ENCODE data around the gene DNAJC17.

Gene DNAJC17

DNA sequence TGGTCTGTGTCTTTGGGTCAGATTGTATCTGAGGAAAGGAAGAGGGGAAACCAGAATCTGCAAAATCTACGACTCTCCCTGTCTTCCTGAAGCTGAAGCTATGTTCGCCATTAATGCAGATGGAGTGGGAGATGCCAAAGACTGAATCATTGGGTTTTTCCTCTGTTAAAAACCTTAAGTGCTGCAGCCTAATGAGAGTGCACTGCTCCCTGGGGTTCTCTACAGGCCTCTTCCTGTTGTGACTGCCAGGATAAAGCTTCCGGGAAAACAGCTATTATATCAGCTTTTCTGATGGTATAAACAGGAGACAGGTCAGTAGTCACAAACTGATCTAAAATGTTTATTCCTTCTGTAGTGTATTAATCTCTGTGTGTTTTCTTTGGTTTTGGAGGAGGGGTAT is 76.2 kb downstream of the DNAJC17 start:
- no peaks in the 10 kb centered on the region for H3K9me3 ChIP-seq (ENCODE audit: control insufficient read depth, insufficient read depth, low read depth, low read length)
- no peak overlapping the region for H3K4me3 ChIP-seq (ENCODE audit: low read depth, low read length)
- H3K27me3 ChIP-seq (ENCODE audit: control insufficient read depth, insufficient read depth, low read length) = no peaks in the 10 kb centered on the region
- peaks cover 67% of the 10 kb centered on the region for H3K36me3 ChIP-seq (ENCODE audit: control insufficient read depth, insufficient read depth, low read length)
- H3K4me1 ChIP-seq (ENCODE audit: control insufficient read depth, insufficient read depth, low read length) = no peaks in the 10 kb centered on the region
- H3K27ac ChIP-seq (ENCODE audit: low read depth, low read length) = no peak overlapping the region
- H3K9ac ChIP-seq (ENCODE audit: low read length) = no peak overlapping the region

GRCh38 chr15:40723919-40724318 is 83.4 kb downstream of the DNAJC17 start:
- Histone ChIP-seq H3K4me3 (ENCODE audit: low read depth, low read length) (no peak overlapping the region), H3K27ac (ENCODE audit: low read depth, low read length) (no peak overlapping the region), H3K9me3 (ENCODE audit: control insufficient read depth, insufficient read depth, low read depth, low read length) (no peaks in the 10 kb centered on the region), H3K36me3 (ENCODE audit: control insufficient read depth, insufficient read depth, low read length) (peaks cover 38% of the 10 kb centered on the region), H3K27me3 (ENCODE audit: control insufficient read depth, insufficient read depth, low read length) (no peaks in the 10 kb centered on the region), H3K9ac (ENCODE audit: low read length) (no peak overlapping the region), H3K4me1 (ENCODE audit: control insufficient read depth, insufficient read depth, low read length) (no peaks in the 10 kb centered on the region)

DNA sequence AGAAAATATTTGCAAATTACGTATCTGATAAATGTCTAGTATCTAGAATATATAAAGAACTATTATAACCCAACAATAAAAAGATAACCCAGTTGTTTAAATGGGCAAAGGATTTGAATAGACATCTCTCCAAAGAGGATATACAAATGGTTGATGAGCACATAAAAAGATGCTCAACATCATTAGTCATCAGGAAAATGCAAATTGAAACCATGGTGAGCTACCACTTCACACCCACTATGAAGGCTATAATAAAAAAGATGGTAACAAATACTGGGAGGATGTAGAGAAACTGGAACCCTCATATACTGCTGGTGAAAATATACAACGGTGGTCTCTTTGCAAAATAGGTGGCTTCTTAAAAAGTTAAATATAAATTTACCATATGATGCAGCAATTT is 84.3 kb downstream of the DNAJC17 start:
- Histone ChIP-seq H3K9ac (ENCODE audit: low read length) (no peak overlapping the region), H3K4me1 (ENCODE audit: control insufficient read depth, insufficient read depth, low read length) (no peaks in the 10 kb centered on the region), H3K36me3 (ENCODE audit: control insufficient read depth, insufficient read depth, low read length) (peaks cover 38% of the 10 kb centered on the region)

GRCh38 chr15:40722354-40722753 is 84.9 kb downstream of the DNAJC17 start:
- Histone ChIP-seq H3K4me1 (ENCODE audit: control insufficient read depth, insufficient read depth, low read length) (no peaks in the 10 kb centered on the region), H3K4me3 (ENCODE audit: low read depth, low read length) (no peak overlapping the region), H3K27ac (ENCODE audit: low read depth, low read length) (no peak overlapping the region), H3K27me3 (ENCODE audit: control insufficient read depth, insufficient read depth, low read length) (no peaks in the 10 kb centered on the region), H3K9ac (ENCODE audit: low read length) (no peak overlapping the region), H3K9me3 (ENCODE audit: control insufficient read depth, insufficient read depth, low read depth, low read length) (no peaks in the 10 kb centered on the region), H3K36me3 (ENCODE audit: control insufficient read depth, insufficient read depth, low read length) (peaks cover 42% of the 10 kb centered on the region)

More for the DNA sequence above, 84.3 kb downstream of the DNAJC17 start:
- H3K27ac ChIP-seq (ENCODE audit: low read depth, low read length) = no peak overlapping the region
- H3K27me3 ChIP-seq (ENCODE audit: control insufficient read depth, insufficient read depth, low read length) = no peaks in the 10 kb centered on the region
- no peaks in the 10 kb centered on the region for H3K9me3 ChIP-seq (ENCODE audit: control insufficient read depth, insufficient read depth, low read depth, low read length)
- no peak overlapping the region for H3K4me3 ChIP-seq (ENCODE audit: low read depth, low read length)

GRCh38 chr15:40721701-40722100 is 85.6 kb downstream of the DNAJC17 start:
- no peak overlapping the region for H3K4me3 ChIP-seq (ENCODE audit: low read depth, low read length)
- no peak overlapping the region for H3K27ac ChIP-seq (ENCODE audit: low read depth, low read length)
- peaks cover 42% of the 10 kb centered on the region for H3K36me3 ChIP-seq (ENCODE audit: control insufficient read depth, insufficient read depth, low read length)
- H3K9ac ChIP-seq (ENCODE audit: low read length) = no peak overlapping the region
- H3K4me1 ChIP-seq (ENCODE audit: control insufficient read depth, insufficient read depth, low read length) = no peaks in the 10 kb centered on the region
- H3K9me3 ChIP-seq (ENCODE audit: control insufficient read depth, insufficient read depth, low read depth, low read length) = no peaks in the 10 kb centered on the region
- no peaks in the 10 kb centered on the region for H3K27me3 ChIP-seq (ENCODE audit: control insufficient read depth, insufficient read depth, low read length)

DNA sequence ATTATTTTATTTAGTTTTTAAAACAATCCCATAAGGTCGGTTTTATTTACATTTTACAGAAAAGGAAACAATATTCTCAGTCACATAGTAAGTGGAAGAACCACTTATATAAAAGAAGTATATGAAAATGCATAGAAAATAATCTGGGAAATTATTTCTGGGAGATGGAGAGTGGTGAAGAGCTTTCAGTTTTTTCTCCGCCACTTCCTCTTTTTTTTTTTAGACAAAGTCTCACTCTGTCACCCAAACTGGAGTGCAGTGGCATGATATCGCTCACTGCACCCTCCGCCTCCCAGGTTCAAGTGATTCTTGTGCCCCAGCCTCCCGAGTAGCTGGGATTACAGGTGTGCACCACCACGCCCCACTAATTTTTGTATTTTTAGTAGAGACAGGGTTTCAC is 91.1 kb downstream of the DNAJC17 start:
- H3K9ac ChIP-seq (ENCODE audit: low read length) = no peak overlapping the region
- H3K27ac ChIP-seq (ENCODE audit: low read depth, low read length) = no peak overlapping the region
- no peaks in the 10 kb centered on the region for H3K4me1 ChIP-seq (ENCODE audit: control insufficient read depth, insufficient read depth, low read length)
- H3K9me3 ChIP-seq (ENCODE audit: control insufficient read depth, insufficient read depth, low read depth, low read length) = no peaks in the 10 kb centered on the region
- H3K4me3 ChIP-seq (ENCODE audit: low read depth, low read length) = no peak overlapping the region
- H3K27me3 ChIP-seq (ENCODE audit: control insufficient read depth, insufficient read depth, low read length) = no peaks in the 10 kb centered on the region
- peaks cover 65% of the 10 kb centered on the region for H3K36me3 ChIP-seq (ENCODE audit: control insufficient read depth, insufficient read depth, low read length)
